Erythroblast (primary cell): ENCODE data around the gene GALNT16.

Source experiments
- GATA1 ChIP-seq: IDR thresholded peaks from 2 replicates; pipeline ENCODE4 v1.6.1; 2011; ENCODE audit warnings: low read depth, mild to moderate bottlenecking, control low read depth, low read length, moderate library complexity
- POLR2A ChIP-seq: IDR thresholded peaks from 2 replicates; pipeline ENCODE4 v1.6.1; 2011; ENCODE audit warnings: mild to moderate bottlenecking, low read length

- TF ChIP-seq POLR2A (no peak), GATA1 (no peak)
Observed at GRCh38 chr14:69247676-69248440, 12.1 kb upstream of the GALNT16 start.
